NB4 (cell line): ENCODE results near the gene FAM98A.

Source experiments
- POLR2A ChIP-seq: IDR thresholded peaks from 2 replicates; pipeline ENCODE4 v1.6.1; 2011; ENCODE audit warnings: mild to moderate bottlenecking; ENCODE audit not compliant: insufficient read length; ENCODE audit errors: extremely low read depth
- TF ChIP-seq, protein P1 (sequence below): IDR thresholded peaks from one replicate; pipeline ENCODE4 v1.5.1; 2012; ENCODE audit warnings: low read depth, low read length

DNA sequence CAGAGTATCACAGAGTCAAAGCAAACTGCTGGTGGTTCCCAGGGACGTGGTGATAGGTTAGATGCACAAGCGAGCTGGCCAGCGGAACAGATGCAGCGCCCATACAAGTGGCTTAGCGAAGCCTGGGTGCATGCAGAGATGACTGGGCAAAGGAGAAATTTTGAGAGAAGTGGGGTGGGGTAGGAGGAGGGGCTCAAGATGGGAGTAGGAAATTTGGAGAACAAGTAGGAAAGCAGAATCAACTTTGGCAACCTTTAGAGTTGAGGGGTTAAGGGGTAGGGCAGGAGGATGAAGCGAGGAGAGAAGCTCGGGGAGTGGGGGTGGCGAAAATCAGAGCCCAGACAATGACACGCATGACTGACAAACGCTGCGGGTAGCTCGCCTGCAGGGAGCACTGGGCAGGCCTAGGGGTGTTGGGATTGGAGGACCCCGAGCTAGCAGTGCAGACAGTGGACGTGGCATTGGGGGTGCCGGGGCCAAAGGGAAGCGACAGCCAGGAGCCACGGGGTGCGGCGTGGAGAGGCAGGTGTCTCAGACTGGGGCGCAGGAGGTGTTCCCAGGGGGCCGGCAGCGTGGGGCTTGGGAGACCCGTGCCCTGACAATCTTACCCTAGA, 431 bp downstream of the FAM98A start:
- TF ChIP-seq POLR2A = no peak
- TF ChIP-seq, protein P1, sequence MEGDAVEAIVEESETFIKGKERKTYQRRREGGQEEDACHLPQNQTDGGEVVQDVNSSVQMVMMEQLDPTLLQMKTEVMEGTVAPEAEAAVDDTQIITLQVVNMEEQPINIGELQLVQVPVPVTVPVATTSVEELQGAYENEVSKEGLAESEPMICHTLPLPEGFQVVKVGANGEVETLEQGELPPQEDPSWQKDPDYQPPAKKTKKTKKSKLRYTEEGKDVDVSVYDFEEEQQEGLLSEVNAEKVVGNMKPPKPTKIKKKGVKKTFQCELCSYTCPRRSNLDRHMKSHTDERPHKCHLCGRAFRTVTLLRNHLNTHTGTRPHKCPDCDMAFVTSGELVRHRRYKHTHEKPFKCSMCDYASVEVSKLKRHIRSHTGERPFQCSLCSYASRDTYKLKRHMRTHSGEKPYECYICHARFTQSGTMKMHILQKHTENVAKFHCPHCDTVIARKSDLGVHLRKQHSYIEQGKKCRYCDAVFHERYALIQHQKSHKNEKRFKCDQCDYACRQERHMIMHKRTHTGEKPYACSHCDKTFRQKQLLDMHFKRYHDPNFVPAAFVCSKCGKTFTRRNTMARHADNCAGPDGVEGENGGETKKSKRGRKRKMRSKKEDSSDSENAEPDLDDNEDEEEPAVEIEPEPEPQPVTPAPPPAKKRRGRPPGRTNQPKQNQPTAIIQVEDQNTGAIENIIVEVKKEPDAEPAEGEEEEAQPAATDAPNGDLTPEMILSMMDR = no peak
